IMR-90 (cell line): Measurements from ENCODE around the gene SIK2.

ENCODE experiments used
- CTCF ChIP-seq: conservative IDR thresholded peaks from 2 replicates; pipeline ENCODE4 v1.5.1; 2012; ENCODE audit warnings: mild to moderate bottlenecking, low read depth, low read length, improper control_type of control experiment
- ELK1 ChIP-seq: fragments of 150-350 bp; IDR thresholded peaks from 2 replicates; pipeline ENCODE4 v1.6.1; 2016; ENCODE audit warnings: low read depth, mild to moderate bottlenecking, low read length, moderate library complexity, borderline replicate concordance
- MAFK ChIP-seq: IDR thresholded peaks from 2 replicates; pipeline ENCODE4 v1.6.1; 2012; ENCODE audit warnings: low read depth, low read length, improper control_type of control experiment
- POLR2A ChIP-seq: IDR thresholded peaks from 2 replicates; pipeline ENCODE4 v1.6.1; 2012; ENCODE audit warnings: mild to moderate bottlenecking, low read depth, low read length
- SMC3 ChIP-seq: fragments of 150-350 bp; IDR thresholded peaks from 2 replicates; pipeline ENCODE4 v1.6.1; 2016; ENCODE audit warnings: low read depth, mild to moderate bottlenecking, antibody characterized with exemption, low read length, moderate library complexity

- no peak for TF ChIP-seq CTCF
- TF ChIP-seq MAFK = no peak
- no peak for TF ChIP-seq ELK1
- no peak for TF ChIP-seq POLR2A
- TF ChIP-seq SMC3 = no peak
Measured at GRCh38 chr11:111703576-111703975, 101.3 kb downstream of the SIK2 start.
